Measurements from ENCODE around the gene RHOXF1.
"Not testable (repeated sequence)": the region's sequence is repeated elsewhere in the genome, so short reads cannot be mapped to it uniquely, and the experiment has no call there.

DNA sequence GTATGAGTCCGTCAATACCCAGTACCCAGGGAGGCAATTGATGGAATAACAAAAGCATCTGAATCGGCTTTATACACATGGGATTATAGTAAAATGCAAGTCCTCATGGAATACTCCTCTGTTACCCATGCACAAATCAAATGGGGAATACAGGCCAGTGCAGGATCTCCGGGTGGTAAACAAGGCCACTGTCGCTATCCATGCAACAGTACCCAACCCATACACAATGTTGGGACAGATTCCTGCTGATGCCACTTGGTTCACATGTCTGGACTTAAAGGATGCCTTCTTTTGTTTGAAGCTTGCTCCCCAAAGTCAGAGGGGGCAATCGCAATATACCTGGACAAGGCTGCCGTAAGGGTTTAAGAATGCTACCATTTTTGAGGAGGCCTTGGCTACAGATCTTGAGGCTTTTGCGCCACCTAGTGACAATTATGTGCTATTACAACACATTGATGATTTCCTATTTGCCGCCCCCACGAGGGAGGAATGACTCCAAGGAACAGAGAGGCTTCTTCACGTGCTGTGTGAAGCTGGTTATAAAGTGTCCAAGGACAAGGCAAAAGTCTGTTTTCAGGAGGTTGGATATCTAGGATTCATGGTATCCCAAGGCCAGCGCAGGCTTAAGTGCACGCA, 34.5 kb upstream of the RHOXF1 start:
- not testable (repeated sequence) for TF ChIP-seq POLR2A (IDR thresholded peaks at IDR 0.05)
- TF ChIP-seq, protein P1, sequence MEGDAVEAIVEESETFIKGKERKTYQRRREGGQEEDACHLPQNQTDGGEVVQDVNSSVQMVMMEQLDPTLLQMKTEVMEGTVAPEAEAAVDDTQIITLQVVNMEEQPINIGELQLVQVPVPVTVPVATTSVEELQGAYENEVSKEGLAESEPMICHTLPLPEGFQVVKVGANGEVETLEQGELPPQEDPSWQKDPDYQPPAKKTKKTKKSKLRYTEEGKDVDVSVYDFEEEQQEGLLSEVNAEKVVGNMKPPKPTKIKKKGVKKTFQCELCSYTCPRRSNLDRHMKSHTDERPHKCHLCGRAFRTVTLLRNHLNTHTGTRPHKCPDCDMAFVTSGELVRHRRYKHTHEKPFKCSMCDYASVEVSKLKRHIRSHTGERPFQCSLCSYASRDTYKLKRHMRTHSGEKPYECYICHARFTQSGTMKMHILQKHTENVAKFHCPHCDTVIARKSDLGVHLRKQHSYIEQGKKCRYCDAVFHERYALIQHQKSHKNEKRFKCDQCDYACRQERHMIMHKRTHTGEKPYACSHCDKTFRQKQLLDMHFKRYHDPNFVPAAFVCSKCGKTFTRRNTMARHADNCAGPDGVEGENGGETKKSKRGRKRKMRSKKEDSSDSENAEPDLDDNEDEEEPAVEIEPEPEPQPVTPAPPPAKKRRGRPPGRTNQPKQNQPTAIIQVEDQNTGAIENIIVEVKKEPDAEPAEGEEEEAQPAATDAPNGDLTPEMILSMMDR (IDR thresholded peaks at IDR 0.05), result not testable (repeated sequence)

Measured in vagina (tissue), 2 donors.